IMR-90 (cell line): ENCODE results near the gene S100A5. TPM values are rescaled to one million over a fixed set of nuclear protein-coding genes. Genes with fewer than 3 reads are reported as not detected.

Source experiments
- ATAC-seq: fragments of 200-7000 bp; cut with Tn5 transposase; 2 replicates; pipeline ENCODE4 v1.9.1; 2020; ENCODE audit warnings: low read depth, mild to moderate bottlenecking, moderate library complexity
- BruUV-seq: library from RNA; stranded (reverse); fragments of 400-500 nt; replicated peaks from 2 replicates; lab custom pipeline; 2021; lab: Mats Ljungman, UMichigan
- CTCF ChIA-PET: fragments of 300-600 bp; formaldehyde crosslinking; extraction: SDS; loops from one replicate; lab custom pipeline; 2021; ENCODE audit warnings: antibody characterized with exemption; lab: Yijun Ruan, JAX
- POLR2A ChIA-PET: fragments of 300-600 bp; sonication (Branson Sonifier 250); formaldehyde crosslinking; loops from one replicate; lab custom pipeline; 2022; ENCODE audit warnings: antibody characterized with exemption; ENCODE audit not compliant: unreplicated experiment; lab: Charles Lee
- DNase-seq: peaks from one replicate; pipeline ENCODE4 v3.0.0; 2013
- H2AFZ ChIP-seq: replicated peaks from 2 replicates; pipeline ENCODE3; 2013; ENCODE audit warnings: low read length, mild to moderate bottlenecking; ENCODE audit not compliant: poor library complexity
- H2AK5ac ChIP-seq: 2 replicates; pipeline ENCODE4 v1.6.1; 2013; ENCODE audit warnings: low read depth, low read length, inconsistent platforms
- H2AK9ac ChIP-seq: replicated peaks from 2 replicates; pipeline ENCODE3; 2013; ENCODE audit warnings: mild to moderate bottlenecking, low read depth, low read length, moderate library complexity; ENCODE audit not compliant: poor library complexity
- H2BK120ac ChIP-seq: 2 replicates; pipeline ENCODE4 v1.6.1; 2013; ENCODE audit warnings: low read depth, low read length, inconsistent platforms
- H2BK15ac ChIP-seq: 3 replicates; pipeline ENCODE4 v1.6.1; 2013; ENCODE audit warnings: low read depth, low read length, inconsistent platforms
- H2BK20ac ChIP-seq: 2 replicates; pipeline ENCODE4 v1.6.1; 2013; ENCODE audit warnings: low read depth, mild to moderate bottlenecking, inconsistent platforms, low read length, moderate library complexity
- H2BK5ac ChIP-seq: 2 replicates; pipeline ENCODE4 v1.6.1; 2013; ENCODE audit warnings: mild to moderate bottlenecking, low read depth, low read length, inconsistent platforms; ENCODE audit not compliant: poor library complexity, severe bottlenecking
- H3K14ac ChIP-seq: replicated peaks from 2 replicates; pipeline ENCODE4 v1.6.1; 2013; ENCODE audit warnings: low read depth, low read length, inconsistent platforms
- H3K18ac ChIP-seq: 2 replicates; pipeline ENCODE4 v1.6.1; 2013; ENCODE audit warnings: low read depth, low read length, control low read depth
- H3K23ac ChIP-seq: 2 replicates; pipeline ENCODE4 v1.6.1; 2013; ENCODE audit warnings: low read depth, low read length, inconsistent platforms
- H3K27ac ChIP-seq: 2 replicates; pipeline ENCODE4 v1.5.1; 2013; ENCODE audit warnings: mild to moderate bottlenecking, control low read depth, low read length; ENCODE audit not compliant: insufficient read depth
- H3K27me3 ChIP-seq: 2 replicates; pipeline ENCODE4 v1.6.1; 2013; ENCODE audit warnings: low read length; ENCODE audit not compliant: control insufficient read depth, insufficient read depth
- H3K36me3 ChIP-seq: 2 replicates; pipeline ENCODE4 v1.6.1; 2013; ENCODE audit warnings: low read length, mixed read lengths; ENCODE audit not compliant: control insufficient read depth, insufficient read depth
- H3K4ac ChIP-seq: 2 replicates; pipeline ENCODE4 v1.6.1; 2013; ENCODE audit warnings: low read depth, low read length, inconsistent platforms
- H3K4me1 ChIP-seq: 2 replicates; pipeline ENCODE4 v1.6.1; 2013; ENCODE audit warnings: low read length, mixed read lengths; ENCODE audit not compliant: control insufficient read depth, insufficient read depth
- H3K4me2 ChIP-seq: 2 replicates; pipeline ENCODE4 v1.6.1; 2013; ENCODE audit warnings: low read depth, mild to moderate bottlenecking, control low read depth, low read length, moderate library complexity
- H3K4me3 ChIP-seq: 2 replicates; pipeline ENCODE4 v1.5.1; 2013; ENCODE audit warnings: low read depth, mild to moderate bottlenecking, control low read depth, low read length, moderate library complexity; ENCODE audit not compliant: insufficient read depth
- H3K56ac ChIP-seq: 2 replicates; pipeline ENCODE4 v1.6.1; 2013; ENCODE audit warnings: low read length, inconsistent platforms; ENCODE audit not compliant: insufficient read depth; ENCODE audit errors: extremely low read depth
- H3K79me1 ChIP-seq, 2 experiments: 2 replicates each; pipeline ENCODE4 v1.6.1; 2013; ENCODE audit warnings: low read length in 2 of 2, inconsistent platforms in 1 of 2, low read depth in 1 of 2
- H3K9ac ChIP-seq: 2 replicates; pipeline ENCODE4 v1.6.1; 2013; ENCODE audit warnings: low read depth, low read length, control low read depth
- H3K9me1 ChIP-seq: 2 replicates; pipeline ENCODE4 v1.6.1; 2013; ENCODE audit warnings: low read length, inconsistent platforms; ENCODE audit not compliant: insufficient read depth
- H3K9me3 ChIP-seq: 2 replicates; pipeline ENCODE4 v1.6.1; 2013; ENCODE audit warnings: low read length; ENCODE audit not compliant: control insufficient read depth, insufficient read depth
- H4K20me1 ChIP-seq: 2 replicates; pipeline ENCODE4 v1.6.1; 2013; ENCODE audit warnings: low read length, inconsistent platforms; ENCODE audit not compliant: insufficient read depth
- H4K5ac ChIP-seq: 2 replicates; pipeline ENCODE4 v1.6.1; 2013; ENCODE audit warnings: mild to moderate bottlenecking, low read depth, low read length, control low read depth
- H4K8ac ChIP-seq, 2 experiments: 2 replicates each; pipeline ENCODE4 v1.6.1; 2013; ENCODE audit warnings: low read depth in 2 of 2, low read length in 2 of 2, control low read depth in 1 of 2, inconsistent platforms in 1 of 2
- H4K91ac ChIP-seq: 2 replicates; pipeline ENCODE4 v1.6.1; 2013; ENCODE audit warnings: low read depth, low read length, inconsistent platforms; ENCODE audit not compliant: insufficient read depth
- BHLHE40 ChIP-seq: fragments of 150-350 bp; IDR thresholded peaks from 2 replicates; pipeline ENCODE4 v1.6.1; 2016; ENCODE audit warnings: mild to moderate bottlenecking, low read depth, low read length
- CEBPB ChIP-seq: IDR thresholded peaks from 2 replicates; pipeline ENCODE4 v1.6.1; 2012; ENCODE audit warnings: low read depth, low read length, improper control_type of control experiment
- CHD1 ChIP-seq: IDR thresholded peaks from 2 replicates; pipeline ENCODE4 v1.6.1; 2012; ENCODE audit warnings: low read depth, low read length, improper control_type of control experiment
- CTCF ChIP-seq: conservative IDR thresholded peaks from 2 replicates; pipeline ENCODE4 v1.5.1; 2012; ENCODE audit warnings: mild to moderate bottlenecking, low read depth, low read length, improper control_type of control experiment
- ELK1 ChIP-seq: fragments of 150-350 bp; IDR thresholded peaks from 2 replicates; pipeline ENCODE4 v1.6.1; 2016; ENCODE audit warnings: low read depth, mild to moderate bottlenecking, low read length, moderate library complexity, borderline replicate concordance
- MAFK ChIP-seq: IDR thresholded peaks from 2 replicates; pipeline ENCODE4 v1.6.1; 2012; ENCODE audit warnings: low read depth, low read length, improper control_type of control experiment
- MAZ ChIP-seq: IDR thresholded peaks from 2 replicates; pipeline ENCODE4 v1.6.1; 2012; ENCODE audit warnings: low read depth, mild to moderate bottlenecking, low read length, improper control_type of control experiment, moderate library complexity, borderline replicate concordance
- MXI1 ChIP-seq: IDR thresholded peaks from 2 replicates; pipeline ENCODE4 v1.6.1; 2012; ENCODE audit warnings: low read depth, mild to moderate bottlenecking, low read length, moderate library complexity, borderline replicate concordance
- POLR2A ChIP-seq: IDR thresholded peaks from 2 replicates; pipeline ENCODE4 v1.6.1; 2012; ENCODE audit warnings: mild to moderate bottlenecking, low read depth, low read length
- RAD21 ChIP-seq: IDR thresholded peaks from 2 replicates; pipeline ENCODE4 v1.6.1; 2012; ENCODE audit warnings: low read length, improper control_type of control experiment
- RCOR1 ChIP-seq: IDR thresholded peaks from 2 replicates; pipeline ENCODE4 v1.6.1; 2012; ENCODE audit warnings: mild to moderate bottlenecking, low read length, improper control_type of control experiment; ENCODE audit not compliant: insufficient replicate concordance
- RFX5 ChIP-seq: IDR thresholded peaks from 2 replicates; pipeline ENCODE4 v1.8.0; 2012; ENCODE audit warnings: low read depth, mild to moderate bottlenecking, low read length, moderate library complexity
- SMC3 ChIP-seq: fragments of 150-350 bp; IDR thresholded peaks from 2 replicates; pipeline ENCODE4 v1.6.1; 2016; ENCODE audit warnings: low read depth, mild to moderate bottlenecking, antibody characterized with exemption, low read length, moderate library complexity
- USF2 ChIP-seq: fragments of 150-350 bp; IDR thresholded peaks from 2 replicates; pipeline ENCODE4 v1.6.1; 2017; ENCODE audit warnings: mild to moderate bottlenecking, antibody characterized with exemption, low read length, low read depth
- WGBS, 2 experiments: methylation state at CpG; one replicate each; pipeline versions ENCODE4 v1.1.5 to v1.1.7; 2013; ENCODE audit warnings: missing lambda C conversion rate in 2 of 2; ENCODE audit not compliant: insufficient read length in 1 of 2; ENCODE audit errors: extremely low coverage in 2 of 2; 5-methylcytosine and 5-hydroxymethylcytosine counted together
- dilution Hi-C: fragments of 300-500 bp; cut with HindIII; formaldehyde crosslinking; loops from one replicate; pipeline ENCODE4 v1.14.3; 2018; ENCODE audit warnings: low sequenced_read_pairs; ENCODE audit not compliant: unreplicated experiment
- in situ Hi-C: fragments of 300-500 bp; cut with MboI; formaldehyde crosslinking; loops from 3 replicates; pipeline ENCODE4 v1.14.3; 2019; ENCODE audit warnings: low sequenced_read_pairs, inconsistent platforms, mixed read lengths
- intact Hi-C: fragments of 100-400 bp; cut with micrococcal nuclease; formaldehyde crosslinking; loops from 2 replicates; pipeline ENCODE4 v1.10.0; 2022
- polyA plus RNA-seq, 3 experiments: library from polyadenylated mRNA; depleted of rRNA; stranded (reverse); fragments of >200 nt; gene quantifications; 2 replicates each; pipeline ENCODE4 v1.2.3, GENCODE V29; 2012; ENCODE audit warnings: low replicate concordance in 1 of 3
- total RNA-seq: library from RNA; depleted of rRNA; stranded (reverse); fragments of >200 nt; gene quantifications from 2 replicates; pipeline ENCODE4 v1.2.3, GENCODE V29; 2012

The S100A5 gene
- total and polyA plus RNA-seq, 2 of the 4 experiments (the other 2 are of a cell fraction) = 0.27 TPM; not detected in 1

GRCh38 chr1:153525088-153525728 is 15.5 kb downstream of the S100A5 start:
- peak overlapping the region; percentile 21; the same call in 1 of the 3 replicates for H2BK15ac ChIP-seq
- H4K91ac ChIP-seq = no peak overlapping the region
- no peaks in the 10 kb centered on the region for H4K20me1 ChIP-seq
- no CpG with 5 or more reads among the region's 3 CpGs for WGBS, 2 experiments
- no peak overlapping the region for H3K9ac ChIP-seq
- in situ Hi-C loops = loop anchor here (25.0 kb wide), 1 partner anchor 437 kb away; the partner anchor contains the start of genes CREB3L4, CRTC2 and SLC39A1
- no peak overlapping the region for H3K56ac ChIP-seq
- peak overlapping the region; percentile 88 for H2AK9ac ChIP-seq
- H3K14ac ChIP-seq = peak overlapping the region; percentile 71; the same call in 1 of the 2 replicates
- H2AFZ ChIP-seq = peak overlapping the region; percentile 67
- no peak overlapping the region for H2BK5ac ChIP-seq
- peaks cover 0 to 8% of the 10 kb centered on the region in 2 experiments; a peak in 1 of 4 replicates for H3K79me1 ChIP-seq
- ChIA-PET POLR2A (interaction anchor here (0.5 to 1.7 kb wide), 3 partner anchors 10 to 93 kb away, joined by 3 to 4 read pairs (median 3); no protein-coding TSS in a partner anchor), CTCF (interaction anchor here (0.9 to 1.6 kb wide), 2 partner anchors 14 to 43 kb away, joined by 3 to 6 read pairs; no protein-coding TSS in a partner anchor)
- H3K9me1 ChIP-seq = 0 out of 2 replicates have a peak, but pooled peaks cover 5% of the 10 kb centered on the region
- H4K8ac ChIP-seq = no peak overlapping the region
- H2BK20ac ChIP-seq = peak overlapping the region; percentile 24; the same call in 1 of the 2 replicates
- H3K27ac ChIP-seq = no peak overlapping the region
- intact Hi-C loops = no loop called here
- no TSS peak for BruUV-seq
- no peak overlapping the region for H2AK5ac ChIP-seq
- 0 out of 2 replicates have a peak overlapping the region, but pooled peaks have one; percentile 59 for H3K23ac ChIP-seq
- dilution Hi-C loops = no loop called here
- H3K18ac ChIP-seq = no peak overlapping the region
- no peak overlapping the region for H3K4me2 ChIP-seq
- H3K9me3 ChIP-seq = no peaks in the 10 kb centered on the region
- peak overlapping the region; percentile 33 for H2BK120ac ChIP-seq
- H3K4me3 ChIP-seq = no peak overlapping the region
- H3K36me3 ChIP-seq = no peaks in the 10 kb centered on the region
- H4K5ac ChIP-seq = no peak overlapping the region
- no peaks in the 10 kb centered on the region for H3K27me3 ChIP-seq
- H3K4ac ChIP-seq = peak overlapping the region; percentile 65
- DNase-seq (peak; percentile 60), ATAC-seq (peak; percentile 83)
- peaks cover 14% of the 10 kb centered on the region for H3K4me1 ChIP-seq
- TF ChIP-seq CHD1 = no peak
- TF ChIP-seq MAZ = no peak
- TF ChIP-seq RCOR1 = no peak
- TF ChIP-seq MXI1 = no peak
- TF ChIP-seq CTCF = no peak
- no peak for TF ChIP-seq CEBPB
- TF ChIP-seq RFX5 = no peak
- TF ChIP-seq SMC3 = no peak
- TF ChIP-seq MAFK = no peak
- no peak for TF ChIP-seq USF2
- no peak for TF ChIP-seq ELK1
- TF ChIP-seq POLR2A = no peak
- no peak for TF ChIP-seq BHLHE40
- TF ChIP-seq RAD21 = no peak
